Uterus (tissue), 2 donors: ENCODE data around the gene PVR.

Experiments
- CTCF ChIP-seq, 4 experiments: fragments of 200-600 bp in 2 of 4; fragments of 450-650 bp in 2 of 4; sonication (generic) in 2 of 4; IDR thresholded peaks; one replicate each; pipeline ENCODE4 v1.5.1; 2016 to 2019; ENCODE audit warnings: antibody characterized with exemption in 4 of 4, mild to moderate bottlenecking in 2 of 4, moderate library complexity in 1 of 4
- POLR2A ChIP-seq, 2 donors: fragments of 450-650 bp; IDR thresholded peaks; one replicate each; pipeline ENCODE4 v1.6.1; 2016; ENCODE audit warnings: antibody characterized with exemption in 2 of 2, mild to moderate bottlenecking in 1 of 2, moderate library complexity in 1 of 2

GRCh38 chr19:44623080-44623479 lies 20.6 kb upstream of the PVR start:
- TF ChIP-seq CTCF (IDR thresholded peaks at IDR 0.05) (no peak), POLR2A (IDR thresholded peaks at IDR 0.05) (no peak)
